ENCODE measurements around the gene ATP5F1E.

ATP5F1E gene

GRCh38 chr20:58990651-58991445 is 41.3 kb downstream of the ATP5F1E start:
- Histone ChIP-seq H3K4me2 (ENCODE audit: low read depth, low read length, poor library complexity, severe bottlenecking) (no peak overlapping the region), H4K20me1 (ENCODE audit: insufficient read depth, low read length, poor library complexity, severe bottlenecking) (peaks cover 6% of the 10 kb centered on the region), H3K4me3 (ENCODE audit: low read length, poor library complexity, severe bottlenecking) (no peak overlapping the region), H3K9me2 (replicated peaks; ENCODE audit: low read depth, low read length) (no peaks in the 10 kb centered on the region), H3K9ac (ENCODE audit: low read depth, low read length, poor library complexity, severe bottlenecking) (no peak overlapping the region), H3K36me3 (ENCODE audit: insufficient read depth, low read length) (peaks cover 92% of the 10 kb centered on the region), H3K79me2 (ENCODE audit: insufficient read depth, low read length) (peaks cover 10% of the 10 kb centered on the region; the same call in 1 of the 2 replicates), H3K27me3 (ENCODE audit: insufficient read depth, low read length, poor library complexity, severe bottlenecking) (no peaks in the 10 kb centered on the region), H3K4me1 (ENCODE audit: insufficient read depth, low read length, poor library complexity, severe bottlenecking) (no peaks in the 10 kb centered on the region), H3F3A (ENCODE audit: low read depth) (no peaks in the 10 kb centered on the region), H3K9me3 (ENCODE audit: insufficient read depth, low read depth, low read length) (no peaks in the 10 kb centered on the region), H2AFZ (ENCODE audit: low read length) (no peak overlapping the region)
- TF ChIP-seq, protein P1, sequence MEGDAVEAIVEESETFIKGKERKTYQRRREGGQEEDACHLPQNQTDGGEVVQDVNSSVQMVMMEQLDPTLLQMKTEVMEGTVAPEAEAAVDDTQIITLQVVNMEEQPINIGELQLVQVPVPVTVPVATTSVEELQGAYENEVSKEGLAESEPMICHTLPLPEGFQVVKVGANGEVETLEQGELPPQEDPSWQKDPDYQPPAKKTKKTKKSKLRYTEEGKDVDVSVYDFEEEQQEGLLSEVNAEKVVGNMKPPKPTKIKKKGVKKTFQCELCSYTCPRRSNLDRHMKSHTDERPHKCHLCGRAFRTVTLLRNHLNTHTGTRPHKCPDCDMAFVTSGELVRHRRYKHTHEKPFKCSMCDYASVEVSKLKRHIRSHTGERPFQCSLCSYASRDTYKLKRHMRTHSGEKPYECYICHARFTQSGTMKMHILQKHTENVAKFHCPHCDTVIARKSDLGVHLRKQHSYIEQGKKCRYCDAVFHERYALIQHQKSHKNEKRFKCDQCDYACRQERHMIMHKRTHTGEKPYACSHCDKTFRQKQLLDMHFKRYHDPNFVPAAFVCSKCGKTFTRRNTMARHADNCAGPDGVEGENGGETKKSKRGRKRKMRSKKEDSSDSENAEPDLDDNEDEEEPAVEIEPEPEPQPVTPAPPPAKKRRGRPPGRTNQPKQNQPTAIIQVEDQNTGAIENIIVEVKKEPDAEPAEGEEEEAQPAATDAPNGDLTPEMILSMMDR (conservative IDR thresholded peaks at IDR 0.05; ENCODE audit: low read length), result no peak
- no peak for TF ChIP-seq EZH2phosphoT487 (IDR thresholded peaks at IDR 0.05; ENCODE audit: borderline replicate concordance)

- Histone ChIP-seq H3K4me3 (ENCODE audit: low read length, poor library complexity, severe bottlenecking) (no peak overlapping the region), H3K27me3 (ENCODE audit: insufficient read depth, low read length, poor library complexity, severe bottlenecking) (no peaks in the 10 kb centered on the region), H3K4me1 (ENCODE audit: insufficient read depth, low read length, poor library complexity, severe bottlenecking) (peaks cover 8% of the 10 kb centered on the region), H3K36me3 (ENCODE audit: insufficient read depth, low read length) (peaks cover 76% of the 10 kb centered on the region), H3K9me3 (ENCODE audit: insufficient read depth, low read depth, low read length) (no peaks in the 10 kb centered on the region), H3K9ac (ENCODE audit: low read depth, low read length, poor library complexity, severe bottlenecking) (no peak overlapping the region), H2AFZ (ENCODE audit: low read length) (no peak overlapping the region), H3K79me2 (ENCODE audit: insufficient read depth, low read length) (peaks cover 26% of the 10 kb centered on the region), H3K9me2 (replicated peaks; ENCODE audit: low read depth, low read length) (no peaks in the 10 kb centered on the region), H4K20me1 (ENCODE audit: insufficient read depth, low read length, poor library complexity, severe bottlenecking) (peaks cover 17% of the 10 kb centered on the region), H3F3A (ENCODE audit: low read depth) (no peaks in the 10 kb centered on the region), H3K4me2 (ENCODE audit: low read depth, low read length, poor library complexity, severe bottlenecking) (no peak overlapping the region)
- TF ChIP-seq, protein P1 (conservative IDR thresholded peaks at IDR 0.05; ENCODE audit: low read length), result no peak
- TF ChIP-seq EZH2phosphoT487 (IDR thresholded peaks at IDR 0.05; ENCODE audit: borderline replicate concordance), result no peak
Measured at GRCh38 chr20:58989196-58989595, 42.9 kb downstream of the ATP5F1E start.

GRCh38 chr20:58988565-58988882 is 43.6 kb downstream of the ATP5F1E start:
- Histone ChIP-seq H2AFZ (ENCODE audit: low read length) (no peak overlapping the region), H3K9me3 (ENCODE audit: insufficient read depth, low read depth, low read length) (no peaks in the 10 kb centered on the region), H3K4me1 (ENCODE audit: insufficient read depth, low read length, poor library complexity, severe bottlenecking) (peaks cover 15% of the 10 kb centered on the region), H3K4me3 (ENCODE audit: low read length, poor library complexity, severe bottlenecking) (no peak overlapping the region), H3K4me2 (ENCODE audit: low read depth, low read length, poor library complexity, severe bottlenecking) (no peak overlapping the region), H3K36me3 (ENCODE audit: insufficient read depth, low read length) (peaks cover 69% of the 10 kb centered on the region), H3F3A (ENCODE audit: low read depth) (no peaks in the 10 kb centered on the region), H4K20me1 (ENCODE audit: insufficient read depth, low read length, poor library complexity, severe bottlenecking) (peaks cover 23% of the 10 kb centered on the region), H3K9me2 (replicated peaks; ENCODE audit: low read depth, low read length) (no peaks in the 10 kb centered on the region), H3K9ac (ENCODE audit: low read depth, low read length, poor library complexity, severe bottlenecking) (no peak overlapping the region), H3K79me2 (ENCODE audit: insufficient read depth, low read length) (peaks cover 32% of the 10 kb centered on the region), H3K27me3 (ENCODE audit: insufficient read depth, low read length, poor library complexity, severe bottlenecking) (no peaks in the 10 kb centered on the region)
- TF ChIP-seq, protein P1 (conservative IDR thresholded peaks at IDR 0.05; ENCODE audit: low read length), result no peak
- TF ChIP-seq EZH2phosphoT487 (IDR thresholded peaks at IDR 0.05; ENCODE audit: borderline replicate concordance), result no peak
